ENCODE data around the gene INSC.

DNA sequence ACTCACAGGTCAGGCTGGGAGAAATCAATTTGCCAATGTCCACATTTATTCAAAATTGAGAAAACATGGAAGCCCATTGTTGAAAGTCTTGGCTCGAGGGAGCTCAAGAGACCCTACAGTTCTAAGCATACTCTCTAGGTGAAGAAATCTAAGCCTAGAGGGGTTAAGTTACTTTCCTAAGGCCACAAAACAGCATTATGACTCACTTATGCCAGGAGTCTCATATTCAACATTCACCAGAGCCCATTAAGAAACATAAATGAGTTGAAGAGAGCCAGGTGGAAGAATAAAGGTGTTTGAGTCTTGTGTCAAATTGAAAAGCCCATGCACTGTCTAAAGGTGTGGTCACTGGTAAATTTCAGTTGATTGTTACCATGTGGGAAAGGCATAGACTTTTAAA is 108.1 kb downstream of the INSC start:
- TF ChIP-seq POLR2A (IDR thresholded peaks at IDR 0.05; ENCODE audit: low read depth, low read length): no peak
- no peak for TF ChIP-seq POLR2AphosphoS5 (IDR thresholded peaks at IDR 0.05; ENCODE audit: low read depth, low read length)
- no peak for TF ChIP-seq TAF1 (IDR thresholded peaks at IDR 0.05; ENCODE audit: borderline replicate concordance, low read depth, low read length)
